22Rv1 (cell line): Measurements from ENCODE around the gene GASK1B.

Experiments used
- CTCF ChIP-seq: fragments of 450-650 bp; IDR thresholded peaks from 2 replicates; pipeline ENCODE4 v1.5.1; 2017; ENCODE audit warnings: mild to moderate bottlenecking
- ZFX ChIP-seq: fragments of 450-650 bp; IDR thresholded peaks from 2 replicates; pipeline ENCODE4 v1.6.1; 2017; ENCODE audit warnings: antibody characterized with exemption, borderline replicate concordance

- peak; percentile 79 for TF ChIP-seq CTCF
- no peak for TF ChIP-seq ZFX
These were observed 20.4 kb upstream of the GASK1B start for GRCh38 chr4:158193171-158193749.
